WTC11 (cell line): ENCODE measurements around the gene LLGL2. TPM values are rescaled to one million over a fixed set of nuclear protein-coding genes. Genes with fewer than 3 reads are reported as not detected.

ENCODE experiments used
- ATAC-seq: fragments of 200-7000 bp; cut with Tn5 transposase; 2 replicates; pipeline ENCODE4 v1.10.0; 2021; ENCODE audit warnings: mild to moderate bottlenecking, moderate library complexity
- CTCF ChIA-PET: fragments of 300-600 bp; sonication (Branson Sonifier 250); formaldehyde crosslinking; loops from one replicate; lab custom pipeline; 2021; ENCODE audit warnings: antibody characterized with exemption; lab: Charles Lee
- POLR2A ChIA-PET: fragments of 350-600 bp; sonication (Branson Sonifier 250); formaldehyde crosslinking; loops from one replicate; lab custom pipeline; 2021; ENCODE audit warnings: antibody characterized with exemption; lab: Charles Lee
- DNase-seq: peaks from one replicate; pipeline ENCODE4 v3.0.0; 2021; ENCODE audit warnings: low spot score
- H3K27ac Mint-ChIP-seq: 2 replicates; pipeline ENCODE4 v1.8.0; 2021; ENCODE audit warnings: mixed read lengths
- H3K27me3 Mint-ChIP-seq: 2 replicates; pipeline ENCODE4 v1.8.0; 2021; ENCODE audit warnings: low read depth, mild to moderate bottlenecking, moderate library complexity, mixed read lengths
- H3K36me3 Mint-ChIP-seq: 2 replicates; pipeline ENCODE4 v1.8.0; 2021; ENCODE audit warnings: mixed read lengths
- H3K4me1 Mint-ChIP-seq: 2 replicates; pipeline ENCODE4 v1.8.0; 2022; ENCODE audit warnings: mixed read lengths
- H3K4me3 Mint-ChIP-seq: 2 replicates; pipeline ENCODE4 v1.8.0; 2021; ENCODE audit warnings: mild to moderate bottlenecking, moderate library complexity, mixed read lengths
- H3K9me3 Mint-ChIP-seq: 2 replicates; pipeline ENCODE4 v1.8.0; 2021; ENCODE audit warnings: mixed read lengths
- CBFB ChIP-seq: sonication (generic); formaldehyde crosslinking; IDR thresholded peaks from 2 replicates; pipeline ENCODE4 v1.8.1; 2022; ENCODE audit warnings: mild to moderate bottlenecking, low read depth, missing genetic modification reagents
- FOXK1 ChIP-seq: sonication (generic); formaldehyde crosslinking; IDR thresholded peaks from 2 replicates; pipeline ENCODE4 v1.8.0; 2022; ENCODE audit warnings: mild to moderate bottlenecking, moderate library complexity, missing genetic modification reagents
- FOXP1 ChIP-seq: sonication (generic); formaldehyde crosslinking; IDR thresholded peaks from 2 replicates; pipeline ENCODE4 v1.8.0; 2022; ENCODE audit warnings: missing genetic modification reagents, mild to moderate bottlenecking, moderate library complexity, borderline replicate concordance
- GABPB1 ChIP-seq: sonication (generic); formaldehyde crosslinking; IDR thresholded peaks from 2 replicates; pipeline ENCODE4 v1.8.1; 2023; ENCODE audit warnings: mild to moderate bottlenecking, missing genetic modification reagents
- HMGA2 ChIP-seq: fragments of 250-450 bp; sonication (Bioruptor Pico); IDR thresholded peaks from 2 replicates; pipeline ENCODE4 v1.4.0; 2021; ENCODE audit warnings: mild to moderate bottlenecking, moderate library complexity
- IRF2 ChIP-seq: sonication (generic); formaldehyde crosslinking; IDR thresholded peaks from 2 replicates; pipeline ENCODE4 v1.8.0; 2022; ENCODE audit warnings: low read depth, missing genetic modification reagents, borderline replicate concordance
- NFATC4 ChIP-seq: fragments of 250-450 bp; sonication (Bioruptor Pico); IDR thresholded peaks from 2 replicates; pipeline ENCODE4 v1.9.0; 2021; ENCODE audit warnings: mild to moderate bottlenecking
- NFYB ChIP-seq: sonication (generic); formaldehyde crosslinking; conservative IDR thresholded peaks from 2 replicates; pipeline ENCODE4 v1.8.0; 2022; ENCODE audit warnings: low read depth, missing genetic modification reagents
- SMAD3 ChIP-seq: sonication (generic); formaldehyde crosslinking; IDR thresholded peaks from 2 replicates; pipeline ENCODE4 v1.8.0; 2022; ENCODE audit warnings: missing genetic modification reagents, mild to moderate bottlenecking, borderline replicate concordance
- ZNF138 ChIP-seq: sonication (generic); formaldehyde crosslinking; conservative IDR thresholded peaks from 2 replicates; pipeline ENCODE4 v1.8.1; 2022; ENCODE audit warnings: mild to moderate bottlenecking, moderate library complexity, missing genetic modification reagents
- ZNF232 ChIP-seq: sonication (generic); formaldehyde crosslinking; IDR thresholded peaks from 2 replicates; pipeline ENCODE4 v1.8.0; 2022; ENCODE audit warnings: mild to moderate bottlenecking, missing genetic modification reagents
- ZNF263 ChIP-seq: sonication (generic); formaldehyde crosslinking; IDR thresholded peaks from 2 replicates; pipeline ENCODE4 v1.8.1; 2022; ENCODE audit warnings: low read depth, mild to moderate bottlenecking, moderate library complexity, missing genetic modification reagents
- ZNF396 ChIP-seq: fragments of 250-450 bp; sonication (Bioruptor Pico); IDR thresholded peaks from 2 replicates; pipeline ENCODE4 v1.8.0; 2021; ENCODE audit warnings: mild to moderate bottlenecking, moderate library complexity, borderline replicate concordance
- ZNF416 ChIP-seq: fragments of 250-450 bp; sonication (Bioruptor Pico); IDR thresholded peaks from 2 replicates; pipeline ENCODE4 v1.9.0; 2021; ENCODE audit warnings: mild to moderate bottlenecking, inconsistent platforms
- ZNF671 ChIP-seq: fragments of 250-450 bp; sonication (Bioruptor Pico); IDR thresholded peaks from 2 replicates; pipeline ENCODE4 v1.8.0; 2021; ENCODE audit warnings: mild to moderate bottlenecking
- total RNA-seq: library from RNA; stranded (reverse); gene quantifications from 3 replicates; pipeline ENCODE4 v1.2.3, GENCODE V29; 2021
- TF ChIP-seq, protein P1 (sequence below): sonication (generic); formaldehyde crosslinking; IDR thresholded peaks from 2 replicates; pipeline ENCODE4 v1.8.1; 2023; ENCODE audit warnings: mild to moderate bottlenecking, moderate library complexity, missing genetic modification reagents
- TF ChIP-seq, protein P2 (sequence below): sonication (generic); formaldehyde crosslinking; IDR thresholded peaks from 2 replicates; pipeline ENCODE4 v1.8.0; 2022; ENCODE audit warnings: mild to moderate bottlenecking, missing genetic modification reagents
- TF ChIP-seq, protein P3 (sequence below): fragments of 250-450 bp; sonication (Bioruptor Pico); IDR thresholded peaks from 2 replicates; pipeline ENCODE4 v2.1.2; 2022; ENCODE audit warnings: mild to moderate bottlenecking, moderate library complexity
- TF ChIP-seq, protein P4 (sequence below): sonication (generic); formaldehyde crosslinking; conservative IDR thresholded peaks from 2 replicates; pipeline ENCODE4 v1.8.1; 2023; ENCODE audit warnings: mild to moderate bottlenecking, low read depth, missing genetic modification reagents, moderate library complexity
- TF ChIP-seq, protein P5 (sequence below): fragments of 250-450 bp; sonication (Bioruptor Pico); IDR thresholded peaks from 2 replicates; pipeline ENCODE4 v1.8.0; 2021; ENCODE audit warnings: mild to moderate bottlenecking
- TF ChIP-seq, protein P6 (sequence below): sonication (generic); formaldehyde crosslinking; IDR thresholded peaks from 2 replicates; pipeline ENCODE4 v1.8.1; 2023; ENCODE audit warnings: mild to moderate bottlenecking, missing genetic modification reagents, moderate library complexity

LLGL2 gene
- total RNA-seq, 1 experiment from 2014 or later: 103 TPM

DNA sequence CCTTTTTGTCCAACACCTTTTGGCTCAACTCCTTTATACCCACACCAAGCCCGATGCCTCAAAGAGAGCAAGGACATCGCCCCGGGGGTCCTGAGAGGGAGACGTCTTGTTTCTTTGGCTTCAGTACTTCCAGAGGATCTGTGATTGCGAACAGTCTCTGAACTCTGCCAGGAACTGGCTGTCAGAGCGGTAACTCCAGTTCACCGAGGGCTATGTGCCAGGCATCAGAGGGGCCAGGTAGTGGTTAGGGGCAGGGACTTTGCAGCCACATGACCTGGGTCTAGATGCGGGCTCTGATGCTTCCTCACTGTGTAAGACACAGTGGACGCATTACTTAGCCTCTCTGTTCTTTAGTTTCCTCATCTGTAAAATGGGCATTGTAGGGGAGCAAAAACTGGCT lies 21.6 kb downstream of the LLGL2 start (continued):
- TF ChIP-seq, protein P1, sequence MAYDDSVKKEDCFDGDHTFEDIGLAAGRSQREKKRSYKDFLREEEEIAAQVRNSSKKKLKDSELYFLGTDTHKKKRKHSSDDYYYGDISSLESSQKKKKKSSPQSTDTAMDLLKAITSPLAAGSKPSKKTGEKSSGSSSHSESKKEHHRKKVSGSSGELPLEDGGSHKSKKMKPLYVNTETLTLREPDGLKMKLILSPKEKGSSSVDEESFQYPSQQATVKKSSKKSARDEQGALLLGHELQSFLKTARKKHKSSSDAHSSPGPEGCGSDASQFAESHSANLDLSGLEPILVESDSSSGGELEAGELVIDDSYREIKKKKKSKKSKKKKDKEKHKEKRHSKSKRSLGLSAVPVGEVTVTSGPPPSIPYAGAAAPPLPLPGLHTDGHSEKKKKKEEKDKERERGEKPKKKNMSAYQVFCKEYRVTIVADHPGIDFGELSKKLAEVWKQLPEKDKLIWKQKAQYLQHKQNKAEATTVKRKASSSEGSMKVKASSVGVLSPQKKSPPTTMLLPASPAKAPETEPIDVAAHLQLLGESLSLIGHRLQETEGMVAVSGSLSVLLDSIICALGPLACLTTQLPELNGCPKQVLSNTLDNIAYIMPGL (CRISPR knock-in tag): no peak
- no peak for TF ChIP-seq ZNF396 (CRISPR knock-in tag)

DNA sequence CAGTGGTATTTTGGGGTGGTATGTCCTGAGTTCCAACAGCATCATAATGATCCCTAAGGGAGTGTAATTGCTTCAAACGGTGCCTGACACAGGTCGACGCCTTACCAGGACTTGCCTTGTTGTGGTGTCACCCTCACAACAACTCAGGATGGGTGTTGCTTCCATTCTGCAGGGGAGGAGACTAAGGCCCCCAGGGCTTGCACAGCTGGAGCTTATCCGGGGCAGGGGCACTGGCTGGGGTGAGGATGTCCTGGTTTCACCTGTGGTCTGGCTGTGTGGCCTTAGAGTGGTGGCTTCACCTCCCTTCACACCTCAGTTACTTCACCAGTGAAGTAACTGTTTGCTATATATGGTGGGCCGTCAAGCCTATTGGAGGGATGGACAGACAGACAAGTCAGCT lies 23.3 kb downstream of the LLGL2 start:
- no peak overlapping the region for H3K4me3 Mint-ChIP-seq
- no peaks in the 10 kb centered on the region for H3K9me3 Mint-ChIP-seq
- ChIA-PET CTCF (interaction anchor here (1.0 to 3.5 kb wide), 6 partner anchors 32 to 287 kb away, joined by 3 to 17 read pairs (median 6); partner anchors contain the start of genes GGA3, MRPS7, MYO15B and SMIM5), POLR2A (interaction anchor here (0.5 to 1.8 kb wide), 3 partner anchors 24 to 33 kb away, joined by 3 to 9 read pairs (median 4); partner anchors contain the start of genes LLGL2 and TSEN54)
- H3K27ac Mint-ChIP-seq: peak overlapping the region; percentile 63; the same call in 1 of the 2 replicates
- H3K36me3 Mint-ChIP-seq: peaks cover 6% of the 10 kb centered on the region; the same call in 1 of the 2 replicates
- ATAC-seq: no peak
- H3K27me3 Mint-ChIP-seq: no peaks in the 10 kb centered on the region
- peaks cover 40% of the 10 kb centered on the region for H3K4me1 Mint-ChIP-seq
- TF ChIP-seq IRF2: no peak
- DNase-seq: no peak

DNA sequence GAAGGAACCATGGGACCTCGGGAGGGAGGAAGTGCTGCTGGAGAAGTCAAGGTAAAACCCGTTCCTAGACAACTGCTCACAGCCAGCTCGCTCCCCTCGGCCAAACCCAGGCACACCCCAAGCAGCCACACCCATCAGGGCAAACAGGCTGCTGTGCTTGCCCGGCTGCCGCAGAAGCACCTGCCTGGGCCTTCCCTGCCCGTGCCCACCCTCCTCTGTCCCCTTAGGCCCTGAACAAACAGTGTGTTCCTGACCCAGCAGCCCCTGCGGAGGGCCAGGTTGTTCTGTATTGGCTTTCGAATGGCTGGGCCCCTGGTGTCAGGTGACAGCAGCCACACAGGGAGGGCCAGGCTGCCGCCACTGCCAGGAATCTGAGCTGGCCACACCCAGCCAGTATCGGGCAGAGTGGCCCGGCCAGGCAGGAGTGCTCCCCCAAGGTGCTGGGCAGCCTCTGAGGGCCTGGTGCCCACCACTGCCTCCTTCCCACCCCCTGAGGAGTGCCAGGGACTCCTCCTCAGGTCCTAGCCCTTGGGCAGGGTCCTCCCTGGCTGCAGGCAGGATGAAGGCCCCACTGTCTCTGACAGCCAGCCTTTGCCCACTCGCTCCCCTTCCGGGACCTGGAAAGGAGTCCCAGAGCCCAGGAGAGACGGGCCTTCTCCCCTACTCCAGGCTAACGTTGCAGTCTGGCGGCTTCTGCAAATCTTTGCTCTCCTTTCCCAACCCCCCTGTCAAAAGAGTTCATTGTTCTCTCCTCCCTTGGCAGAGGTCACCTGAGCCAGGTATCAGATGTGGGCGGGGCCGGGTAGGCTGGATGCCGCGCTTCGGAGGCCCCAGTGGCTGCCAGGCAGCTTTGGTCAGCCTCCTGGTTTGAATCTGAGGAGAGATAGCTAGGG lies 24.0 kb downstream of the LLGL2 start:
- Mint-ChIP-seq H3K27ac (peak overlapping the region; percentile 95), H3K36me3 (peaks cover 7% of the 10 kb centered on the region; the same call in 1 of the 2 replicates), H3K27me3 (no peaks in the 10 kb centered on the region), H3K4me1 (peaks cover 36% of the 10 kb centered on the region), H3K4me3 (peak overlapping the region; percentile 62), H3K9me3 (no peaks in the 10 kb centered on the region)
- ChIA-PET POLR2A (interaction anchor here (0.5 to 1.8 kb wide), 3 partner anchors 24 to 33 kb away, joined by 3 to 9 read pairs (median 4); partner anchors contain the start of genes LLGL2 and TSEN54), CTCF (interaction anchor here (0.6 to 3.5 kb wide), 15 partner anchors 15 to 309 kb away, joined by 3 to 19 read pairs (median 5); partner anchors contain the start of genes GGA3, LLGL2, MIF4GD and MRPS7)
- ATAC-seq (peak; percentile 83), DNase-seq (peak; percentile 76)
- no peak for TF ChIP-seq NFATC4 (CRISPR knock-in tag)
- no peak for TF ChIP-seq NFYB (CRISPR knock-in tag)
- TF ChIP-seq SMAD3 (CRISPR knock-in tag): 0 out of 2 replicates have a peak, but pooled peaks have one; percentile 45
- TF ChIP-seq, protein P2, sequence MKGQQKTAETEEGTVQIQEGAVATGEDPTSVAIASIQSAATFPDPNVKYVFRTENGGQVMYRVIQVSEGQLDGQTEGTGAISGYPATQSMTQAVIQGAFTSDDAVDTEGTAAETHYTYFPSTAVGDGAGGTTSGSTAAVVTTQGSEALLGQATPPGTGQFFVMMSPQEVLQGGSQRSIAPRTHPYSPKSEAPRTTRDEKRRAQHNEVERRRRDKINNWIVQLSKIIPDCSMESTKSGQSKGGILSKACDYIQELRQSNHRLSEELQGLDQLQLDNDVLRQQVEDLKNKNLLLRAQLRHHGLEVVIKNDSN (CRISPR knock-in tag): peak; percentile 81
- TF ChIP-seq, protein P3, sequence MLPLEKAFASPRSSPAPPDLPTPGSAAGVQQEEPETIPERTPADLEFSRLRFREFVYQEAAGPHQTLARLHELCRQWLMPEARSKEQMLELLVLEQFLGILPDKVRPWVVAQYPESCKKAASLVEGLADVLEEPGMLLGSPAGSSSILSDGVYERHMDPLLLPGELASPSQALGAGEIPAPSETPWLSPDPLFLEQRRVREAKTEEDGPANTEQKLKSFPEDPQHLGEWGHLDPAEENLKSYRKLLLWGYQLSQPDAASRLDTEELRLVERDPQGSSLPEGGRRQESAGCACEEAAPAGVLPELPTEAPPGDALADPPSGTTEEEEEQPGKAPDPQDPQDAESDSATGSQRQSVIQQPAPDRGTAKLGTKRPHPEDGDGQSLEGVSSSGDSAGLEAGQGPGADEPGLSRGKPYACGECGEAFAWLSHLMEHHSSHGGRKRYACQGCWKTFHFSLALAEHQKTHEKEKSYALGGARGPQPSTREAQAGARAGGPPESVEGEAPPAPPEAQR (CRISPR knock-in tag): no peak
- peak; percentile 13; the same call in 1 of the 2 replicates for TF ChIP-seq GABPB1
- TF ChIP-seq, protein P4, sequence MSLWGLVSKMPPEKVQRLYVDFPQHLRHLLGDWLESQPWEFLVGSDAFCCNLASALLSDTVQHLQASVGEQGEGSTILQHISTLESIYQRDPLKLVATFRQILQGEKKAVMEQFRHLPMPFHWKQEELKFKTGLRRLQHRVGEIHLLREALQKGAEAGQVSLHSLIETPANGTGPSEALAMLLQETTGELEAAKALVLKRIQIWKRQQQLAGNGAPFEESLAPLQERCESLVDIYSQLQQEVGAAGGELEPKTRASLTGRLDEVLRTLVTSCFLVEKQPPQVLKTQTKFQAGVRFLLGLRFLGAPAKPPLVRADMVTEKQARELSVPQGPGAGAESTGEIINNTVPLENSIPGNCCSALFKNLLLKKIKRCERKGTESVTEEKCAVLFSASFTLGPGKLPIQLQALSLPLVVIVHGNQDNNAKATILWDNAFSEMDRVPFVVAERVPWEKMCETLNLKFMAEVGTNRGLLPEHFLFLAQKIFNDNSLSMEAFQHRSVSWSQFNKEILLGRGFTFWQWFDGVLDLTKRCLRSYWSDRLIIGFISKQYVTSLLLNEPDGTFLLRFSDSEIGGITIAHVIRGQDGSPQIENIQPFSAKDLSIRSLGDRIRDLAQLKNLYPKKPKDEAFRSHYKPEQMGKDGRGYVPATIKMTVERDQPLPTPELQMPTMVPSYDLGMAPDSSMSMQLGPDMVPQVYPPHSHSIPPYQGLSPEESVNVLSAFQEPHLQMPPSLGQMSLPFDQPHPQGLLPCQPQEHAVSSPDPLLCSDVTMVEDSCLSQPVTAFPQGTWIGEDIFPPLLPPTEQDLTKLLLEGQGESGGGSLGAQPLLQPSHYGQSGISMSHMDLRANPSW (CRISPR knock-in tag): 0 out of 2 replicates have a peak, but pooled peaks have one; percentile 28
- 0 out of 2 replicates have a peak, but pooled peaks have one; percentile 24 for TF ChIP-seq ZNF232 (CRISPR knock-in tag)
- no peak for TF ChIP-seq ZNF138 (CRISPR knock-in tag)
- no peak for TF ChIP-seq ZNF671 (CRISPR knock-in tag)
- peak; percentile 27; the same call in 1 of the 2 replicates for TF ChIP-seq FOXP1 (CRISPR knock-in tag)
- no peak for TF ChIP-seq CBFB
- TF ChIP-seq FOXK1 (CRISPR knock-in tag): peak; percentile 50; the same call in 1 of the 2 replicates
- TF ChIP-seq, protein P5, sequence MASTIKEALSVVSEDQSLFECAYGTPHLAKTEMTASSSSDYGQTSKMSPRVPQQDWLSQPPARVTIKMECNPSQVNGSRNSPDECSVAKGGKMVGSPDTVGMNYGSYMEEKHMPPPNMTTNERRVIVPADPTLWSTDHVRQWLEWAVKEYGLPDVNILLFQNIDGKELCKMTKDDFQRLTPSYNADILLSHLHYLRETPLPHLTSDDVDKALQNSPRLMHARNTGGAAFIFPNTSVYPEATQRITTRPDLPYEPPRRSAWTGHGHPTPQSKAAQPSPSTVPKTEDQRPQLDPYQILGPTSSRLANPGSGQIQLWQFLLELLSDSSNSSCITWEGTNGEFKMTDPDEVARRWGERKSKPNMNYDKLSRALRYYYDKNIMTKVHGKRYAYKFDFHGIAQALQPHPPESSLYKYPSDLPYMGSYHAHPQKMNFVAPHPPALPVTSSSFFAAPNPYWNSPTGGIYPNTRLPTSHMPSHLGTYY (CRISPR knock-in tag): no peak
- TF ChIP-seq ZNF416 (CRISPR knock-in tag): no peak
- no peak for TF ChIP-seq HMGA2 (CRISPR knock-in tag)
- TF ChIP-seq ZNF263 (CRISPR knock-in tag): peak; percentile 79; the same call in 1 of the 2 replicates
- TF ChIP-seq, protein P6, sequence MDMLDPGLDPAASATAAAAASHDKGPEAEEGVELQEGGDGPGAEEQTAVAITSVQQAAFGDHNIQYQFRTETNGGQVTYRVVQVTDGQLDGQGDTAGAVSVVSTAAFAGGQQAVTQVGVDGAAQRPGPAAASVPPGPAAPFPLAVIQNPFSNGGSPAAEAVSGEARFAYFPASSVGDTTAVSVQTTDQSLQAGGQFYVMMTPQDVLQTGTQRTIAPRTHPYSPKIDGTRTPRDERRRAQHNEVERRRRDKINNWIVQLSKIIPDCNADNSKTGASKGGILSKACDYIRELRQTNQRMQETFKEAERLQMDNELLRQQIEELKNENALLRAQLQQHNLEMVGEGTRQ (CRISPR knock-in tag): peak; percentile 82
